ENCODE data around the gene CCNE1.

GRCh38 chr19:29807178-29807577 lies 4.6 kb upstream of the CCNE1 start:
- TF ChIP-seq CTCF (IDR thresholded peaks at IDR 0.05; ENCODE audit: poor library complexity) (no peak), EZH2 (IDR thresholded peaks at IDR 0.05; ENCODE audit: borderline replicate concordance) (no peak)
